ENCODE results near the gene KRT40. TPM values are rescaled to one million over a fixed set of nuclear protein-coding genes. Genes with fewer than 3 reads are reported as not detected.

Gene KRT40
- total and polyA plus RNA-seq, 2 of the 4 experiments (the other 2 are of a cell fraction) = not detected

DNA sequence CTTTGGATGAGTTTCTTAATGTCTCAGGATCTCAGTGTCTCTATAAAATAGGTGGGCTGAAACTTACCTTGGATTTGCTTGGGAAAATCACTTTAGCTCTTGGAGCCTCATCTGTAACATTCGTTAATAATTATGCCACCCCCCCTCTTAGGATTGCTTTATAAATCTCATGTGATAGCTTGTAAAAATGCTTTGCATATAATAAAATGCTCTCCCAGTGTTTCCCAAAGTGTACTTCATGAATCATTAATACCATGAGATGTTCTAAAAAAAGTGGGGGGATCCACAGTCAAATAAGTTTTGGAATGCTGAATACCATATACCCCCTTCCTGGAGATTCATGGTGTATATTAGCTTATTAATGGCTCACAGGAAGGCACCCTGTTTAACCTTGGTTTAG lies 22.5 kb downstream of the KRT40 start:
- H2BK120ac ChIP-seq (ENCODE audit: low read depth, low read length) = no peak overlapping the region
- POLR2A ChIA-PET (ENCODE audit: unreplicated experiment) = interaction anchor here (0.5 kb wide), 1 partner anchor 418 kb away, joined by 10 read pairs; no protein-coding TSS in a partner anchor
- DNase-seq (no peak), ATAC-seq (ENCODE audit: low read depth) (no peak)
- TF ChIP-seq MAFK (IDR thresholded peaks at IDR 0.05; ENCODE audit: low read depth, low read length) = no peak
- TF ChIP-seq POLR2A (IDR thresholded peaks at IDR 0.05; ENCODE audit: low read depth, low read length) = no peak
- no peak for TF ChIP-seq BHLHE40 (IDR thresholded peaks at IDR 0.05; ENCODE audit: low read depth, low read length)
- no peak for TF ChIP-seq SMC3 (IDR thresholded peaks at IDR 0.05; ENCODE audit: low read depth, low read length)
- TF ChIP-seq, protein P1, sequence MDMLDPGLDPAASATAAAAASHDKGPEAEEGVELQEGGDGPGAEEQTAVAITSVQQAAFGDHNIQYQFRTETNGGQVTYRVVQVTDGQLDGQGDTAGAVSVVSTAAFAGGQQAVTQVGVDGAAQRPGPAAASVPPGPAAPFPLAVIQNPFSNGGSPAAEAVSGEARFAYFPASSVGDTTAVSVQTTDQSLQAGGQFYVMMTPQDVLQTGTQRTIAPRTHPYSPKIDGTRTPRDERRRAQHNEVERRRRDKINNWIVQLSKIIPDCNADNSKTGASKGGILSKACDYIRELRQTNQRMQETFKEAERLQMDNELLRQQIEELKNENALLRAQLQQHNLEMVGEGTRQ (IDR thresholded peaks at IDR 0.05; ENCODE audit: low read depth, low read length) = no peak
- no peak for TF ChIP-seq MXI1 (IDR thresholded peaks at IDR 0.05; ENCODE audit: borderline replicate concordance, low read depth, low read length)
- TF ChIP-seq NFE2L2 (IDR thresholded peaks at IDR 0.05; ENCODE audit: low read depth, low read length) = no peak
- TF ChIP-seq RCOR1 (IDR thresholded peaks at IDR 0.05; ENCODE audit: insufficient replicate concordance, low read length) = no peak
- TF ChIP-seq RAD21 (IDR thresholded peaks at IDR 0.05; ENCODE audit: low read length) = no peak
- TF ChIP-seq CEBPB (IDR thresholded peaks at IDR 0.05; ENCODE audit: low read depth, low read length) = no peak
- no peak for TF ChIP-seq FOS (IDR thresholded peaks at IDR 0.05; ENCODE audit: low read depth, low read length)
- TF ChIP-seq, protein P2, sequence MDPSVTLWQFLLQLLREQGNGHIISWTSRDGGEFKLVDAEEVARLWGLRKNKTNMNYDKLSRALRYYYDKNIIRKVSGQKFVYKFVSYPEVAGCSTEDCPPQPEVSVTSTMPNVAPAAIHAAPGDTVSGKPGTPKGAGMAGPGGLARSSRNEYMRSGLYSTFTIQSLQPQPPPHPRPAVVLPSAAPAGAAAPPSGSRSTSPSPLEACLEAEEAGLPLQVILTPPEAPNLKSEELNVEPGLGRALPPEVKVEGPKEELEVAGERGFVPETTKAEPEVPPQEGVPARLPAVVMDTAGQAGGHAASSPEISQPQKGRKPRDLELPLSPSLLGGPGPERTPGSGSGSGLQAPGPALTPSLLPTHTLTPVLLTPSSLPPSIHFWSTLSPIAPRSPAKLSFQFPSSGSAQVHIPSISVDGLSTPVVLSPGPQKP (IDR thresholded peaks at IDR 0.05; ENCODE audit: borderline replicate concordance, low read depth, low read length) = no peak
- TF ChIP-seq, protein P3, sequence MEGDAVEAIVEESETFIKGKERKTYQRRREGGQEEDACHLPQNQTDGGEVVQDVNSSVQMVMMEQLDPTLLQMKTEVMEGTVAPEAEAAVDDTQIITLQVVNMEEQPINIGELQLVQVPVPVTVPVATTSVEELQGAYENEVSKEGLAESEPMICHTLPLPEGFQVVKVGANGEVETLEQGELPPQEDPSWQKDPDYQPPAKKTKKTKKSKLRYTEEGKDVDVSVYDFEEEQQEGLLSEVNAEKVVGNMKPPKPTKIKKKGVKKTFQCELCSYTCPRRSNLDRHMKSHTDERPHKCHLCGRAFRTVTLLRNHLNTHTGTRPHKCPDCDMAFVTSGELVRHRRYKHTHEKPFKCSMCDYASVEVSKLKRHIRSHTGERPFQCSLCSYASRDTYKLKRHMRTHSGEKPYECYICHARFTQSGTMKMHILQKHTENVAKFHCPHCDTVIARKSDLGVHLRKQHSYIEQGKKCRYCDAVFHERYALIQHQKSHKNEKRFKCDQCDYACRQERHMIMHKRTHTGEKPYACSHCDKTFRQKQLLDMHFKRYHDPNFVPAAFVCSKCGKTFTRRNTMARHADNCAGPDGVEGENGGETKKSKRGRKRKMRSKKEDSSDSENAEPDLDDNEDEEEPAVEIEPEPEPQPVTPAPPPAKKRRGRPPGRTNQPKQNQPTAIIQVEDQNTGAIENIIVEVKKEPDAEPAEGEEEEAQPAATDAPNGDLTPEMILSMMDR (conservative IDR thresholded peaks at IDR 0.05; ENCODE audit: low read depth, low read length) = no peak
- no peak for TF ChIP-seq RFX5 (IDR thresholded peaks at IDR 0.05; ENCODE audit: low read depth, low read length)
- no peak for TF ChIP-seq CHD1 (IDR thresholded peaks at IDR 0.05; ENCODE audit: low read depth, low read length)
- no peak for TF ChIP-seq MAZ (IDR thresholded peaks at IDR 0.05; ENCODE audit: borderline replicate concordance, low read depth, low read length)
- no peak overlapping the region; the same call in 1 of the 2 replicates for H3K18ac ChIP-seq (ENCODE audit: low read depth, low read length)
- H4K20me1 ChIP-seq (ENCODE audit: insufficient read depth, low read length) = no peaks in the 10 kb centered on the region
- no peak overlapping the region for H2AK9ac ChIP-seq (replicated peaks; ENCODE audit: low read depth, low read length, poor library complexity)
- no peaks in the 10 kb centered on the region for H3K27me3 ChIP-seq (ENCODE audit: control insufficient read depth, insufficient read depth, low read length)
- no peak overlapping the region for H3K14ac ChIP-seq (replicated peaks; ENCODE audit: low read depth, low read length)
- no peak overlapping the region for H3K27ac ChIP-seq (ENCODE audit: insufficient read depth, low read length)
- no peak overlapping the region for H2AFZ ChIP-seq (replicated peaks; ENCODE audit: low read length, poor library complexity)
- BruUV-seq (replicated peaks) = no TSS peak
- H2BK5ac ChIP-seq (ENCODE audit: low read depth, low read length, poor library complexity, severe bottlenecking) = no peak overlapping the region
- H3K9me1 ChIP-seq (ENCODE audit: insufficient read depth, low read length) = peaks cover 9% of the 10 kb centered on the region
- H3K4me2 ChIP-seq (ENCODE audit: low read depth, low read length) = no peak overlapping the region
- no peak overlapping the region for H3K4ac ChIP-seq (ENCODE audit: low read depth, low read length)
- no peak overlapping the region for H4K8ac ChIP-seq (ENCODE audit: low read depth in 2 of 2, low read length in 2 of 2)
- H3K9ac ChIP-seq (ENCODE audit: low read depth, low read length) = no peak overlapping the region
- CTCF ChIA-PET = interaction anchor here (1.0 kb wide), 1 partner anchor 361 kb away, joined by 4 read pairs; no protein-coding TSS in a partner anchor
- H3K36me3 ChIP-seq (ENCODE audit: control insufficient read depth, insufficient read depth, low read length) = no peaks in the 10 kb centered on the region
- H3K56ac ChIP-seq (ENCODE audit: extremely low read depth, insufficient read depth, low read length) = no peak overlapping the region
- H3K79me1 ChIP-seq (ENCODE audit: low read depth in 1 of 2, low read length in 2 of 2) = no peaks in the 10 kb centered on the region
- no peak overlapping the region for H2BK20ac ChIP-seq (ENCODE audit: low read depth, low read length)
- no peak overlapping the region for H4K91ac ChIP-seq (ENCODE audit: insufficient read depth, low read depth, low read length)
- intact Hi-C loops (cut with micrococcal nuclease) = no loop called here
- no peak overlapping the region for H3K4me3 ChIP-seq (ENCODE audit: insufficient read depth, low read depth, low read length)
- peak overlapping the region; percentile 58; the same call in 1 of the 2 replicates for H2AK5ac ChIP-seq (ENCODE audit: low read depth, low read length)
- no peak overlapping the region for H4K5ac ChIP-seq (ENCODE audit: low read depth, low read length)
- in situ Hi-C loops (cut with MboI; ENCODE audit: low sequenced_read_pairs) = no loop called here
- dilution Hi-C loops (cut with HindIII; ENCODE audit: low sequenced_read_pairs, unreplicated experiment) = no loop called here
- H3K4me1 ChIP-seq (ENCODE audit: control insufficient read depth, insufficient read depth, low read length) = peaks cover 8% of the 10 kb centered on the region
- H3K23ac ChIP-seq (ENCODE audit: low read depth, low read length) = no peak overlapping the region
- H2BK15ac ChIP-seq (ENCODE audit: low read depth, low read length) = 0 out of 3 replicates have a peak overlapping the region, but pooled peaks have one; percentile 11
- peaks cover 6% of the 10 kb centered on the region for H3K9me3 ChIP-seq (ENCODE audit: control insufficient read depth, insufficient read depth, low read length)
- WGBS, 2 experiments (ENCODE audit: extremely low coverage in 2 of 2, insufficient read length in 1 of 2) = no CpG with 5 or more reads among the region's 1 CpG

Data from IMR-90 (cell line).